HCEC 1CT (cell line): ENCODE data around the gene ICA1.
"Not testable (repeated sequence)": the region's sequence is repeated elsewhere in the genome, so short reads cannot be mapped to it uniquely, and the experiment has no call there.

Experiments used
- DNase-seq: peaks from one replicate; pipeline ENCODE4 v3.0.0-alpha.2; 2017

Gene ICA1

DNA sequence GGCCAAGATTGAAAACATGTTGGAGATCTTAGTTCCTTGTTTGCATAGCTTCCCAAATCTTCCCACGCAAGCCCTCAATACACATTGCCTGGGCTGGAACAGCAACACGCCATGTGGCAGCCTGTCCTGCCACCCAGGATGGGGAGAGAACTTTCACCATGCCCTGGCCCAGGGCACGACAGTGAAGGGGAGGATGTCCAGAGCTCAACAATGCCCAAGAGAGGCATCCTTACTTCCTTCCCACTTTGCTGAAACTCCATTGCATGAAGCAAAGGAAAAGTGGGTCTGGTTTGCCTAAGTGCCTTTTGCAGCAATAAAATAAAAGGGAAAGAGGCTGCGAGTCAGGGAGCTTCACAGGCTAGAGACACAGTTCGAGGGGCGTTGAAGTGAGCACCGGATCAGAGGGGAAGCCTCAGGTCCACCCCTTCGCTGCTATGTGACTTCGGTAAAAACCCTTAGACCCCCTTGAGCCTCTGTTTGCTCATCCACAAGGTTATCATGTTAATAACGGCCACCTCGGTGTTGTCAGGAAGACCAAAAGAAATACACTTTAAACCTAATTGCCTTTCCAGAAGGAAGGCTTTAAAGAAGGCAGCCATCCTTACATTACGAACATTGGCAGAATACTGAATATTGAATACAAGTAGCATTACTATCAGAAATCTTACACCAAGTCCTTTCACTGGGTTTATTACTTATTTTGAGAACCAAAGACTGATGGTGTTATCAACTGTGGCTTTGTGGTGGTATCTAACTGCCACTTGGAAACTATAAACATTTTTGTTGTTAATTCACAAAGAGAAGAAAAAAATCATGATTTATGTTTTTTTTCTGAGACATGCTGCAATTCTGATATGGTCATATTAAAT lies 133.3 kb downstream of the ICA1 start:
- DNase-seq, result no peak

GRCh38 chr7:8126601-8127167 lies 135.3 kb downstream of the ICA1 start:
- no peak for DNase-seq

GRCh38 chr7:8125680-8126444 lies 136.1 kb downstream of the ICA1 start:
- no peak for DNase-seq

DNA sequence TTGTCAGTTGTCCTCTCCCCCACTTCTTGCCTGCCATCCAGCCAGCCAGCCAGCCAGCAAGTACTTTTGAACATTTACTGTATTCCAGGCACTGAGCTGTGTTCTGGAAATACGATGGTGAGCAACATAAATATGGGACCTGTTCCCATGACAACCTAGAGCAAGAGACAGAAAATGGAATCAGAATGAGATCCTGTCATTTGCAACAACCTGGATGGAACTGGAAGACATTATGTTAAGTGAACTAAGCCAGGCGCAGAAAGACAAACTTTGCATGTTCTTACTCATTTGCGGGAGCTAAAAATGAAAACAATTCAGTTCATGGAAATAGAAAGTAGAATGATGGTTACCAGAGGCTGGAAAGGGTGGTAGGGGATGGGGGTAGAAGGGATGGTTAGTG lies 140.7 kb downstream of the ICA1 start:
- DNase-seq, result no peak

- no peak for DNase-seq
These were observed 141.4 kb downstream of the ICA1 start for GRCh38 chr7:8120390-8121058.

GRCh38 chr7:8119262-8119661 lies 142.7 kb downstream of the ICA1 start:
- DNase-seq, result no peak

GRCh38 chr7:8117195-8117594 lies 144.8 kb downstream of the ICA1 start:
- DNase-seq, result no peak

DNA sequence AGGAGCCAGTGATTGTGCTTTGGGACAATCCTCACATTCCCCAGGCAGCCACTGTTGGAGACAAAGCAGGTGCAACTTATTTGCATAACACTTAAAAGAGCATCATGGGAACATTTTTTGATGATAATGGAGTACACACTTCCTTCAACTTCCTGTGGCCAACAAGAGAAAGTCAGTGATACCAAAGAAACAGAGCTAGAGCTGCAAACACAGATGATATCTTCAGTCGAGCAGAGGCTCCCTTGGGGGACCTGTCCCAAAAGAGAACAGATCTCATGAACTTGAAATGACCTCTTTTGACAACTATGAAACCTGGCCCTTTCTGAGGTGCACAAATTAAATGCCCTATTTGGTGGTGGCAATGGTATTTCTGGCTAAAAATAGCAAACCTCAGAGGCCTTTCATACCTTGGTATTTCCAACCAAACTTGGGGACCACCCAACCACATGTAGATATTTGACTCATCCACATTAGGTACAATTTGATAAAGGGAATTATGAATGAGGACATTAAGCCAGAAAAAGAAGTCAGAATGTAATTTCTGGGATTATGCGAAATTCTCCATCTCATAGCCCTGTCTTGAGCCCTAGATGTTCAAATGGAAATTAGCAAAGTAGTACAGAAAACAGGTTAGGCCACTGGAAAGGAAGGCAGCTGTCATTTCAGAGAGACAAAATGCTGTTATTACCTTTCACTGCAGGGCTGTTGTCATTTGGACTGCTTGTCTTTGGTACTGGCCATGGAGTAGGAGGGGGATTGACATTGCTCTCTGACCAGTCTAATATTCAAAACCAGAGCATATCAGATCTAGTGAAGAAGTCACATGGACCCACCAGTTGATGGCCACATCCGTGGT lies 146.2 kb downstream of the ICA1 start:
- no peak for DNase-seq

DNA sequence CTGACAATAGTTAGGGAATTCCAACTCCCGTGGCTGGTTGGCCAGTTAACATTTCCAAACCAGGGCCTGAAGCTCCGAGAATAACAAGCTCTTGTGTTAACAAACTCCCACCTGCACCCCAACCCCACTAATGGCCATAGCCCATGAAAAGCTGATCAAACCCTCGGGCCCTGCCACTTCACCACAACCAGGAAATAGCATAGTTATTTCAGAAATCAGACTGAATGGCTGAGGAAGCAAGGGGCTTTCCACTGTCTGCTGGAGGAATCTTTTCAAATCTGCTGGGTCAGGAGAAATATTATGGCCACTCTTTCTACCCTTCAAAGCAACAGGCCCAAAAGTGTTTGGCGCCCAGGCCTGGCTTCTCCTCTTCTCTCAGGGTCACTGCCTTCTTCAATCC lies 147.8 kb downstream of the ICA1 start:
- no peak for DNase-seq

- no peak for DNase-seq
These were observed 148.8 kb downstream of the ICA1 start for GRCh38 chr7:8113184-8113583.

DNA sequence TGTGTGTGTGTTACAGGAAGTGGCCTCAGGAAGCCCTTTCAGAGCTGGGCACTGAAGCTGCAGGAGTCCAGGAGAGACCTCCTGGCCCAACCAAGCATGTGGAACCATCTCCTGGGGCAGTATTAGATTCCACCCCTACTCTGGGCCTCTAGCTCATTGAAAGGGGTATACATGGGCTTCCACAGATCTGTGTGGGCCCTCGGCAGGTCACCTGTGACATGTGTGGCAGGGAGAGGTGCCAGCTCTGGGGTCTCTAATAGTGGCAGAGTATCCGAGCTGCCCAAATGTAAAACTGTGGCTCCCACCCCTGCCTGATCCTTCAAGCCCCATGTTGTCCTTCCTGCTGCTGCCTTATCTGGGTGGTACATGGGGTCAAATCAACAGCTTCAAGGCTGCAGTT lies 149.3 kb downstream of the ICA1 start:
- DNase-seq, result no peak

GRCh38 chr7:8111282-8111960 lies 150.5 kb downstream of the ICA1 start:
- DNase-seq, result no peak

GRCh38 chr7:8109196-8110022 lies 152.6 kb downstream of the ICA1 start:
- peak; percentile 40 for DNase-seq

DNA sequence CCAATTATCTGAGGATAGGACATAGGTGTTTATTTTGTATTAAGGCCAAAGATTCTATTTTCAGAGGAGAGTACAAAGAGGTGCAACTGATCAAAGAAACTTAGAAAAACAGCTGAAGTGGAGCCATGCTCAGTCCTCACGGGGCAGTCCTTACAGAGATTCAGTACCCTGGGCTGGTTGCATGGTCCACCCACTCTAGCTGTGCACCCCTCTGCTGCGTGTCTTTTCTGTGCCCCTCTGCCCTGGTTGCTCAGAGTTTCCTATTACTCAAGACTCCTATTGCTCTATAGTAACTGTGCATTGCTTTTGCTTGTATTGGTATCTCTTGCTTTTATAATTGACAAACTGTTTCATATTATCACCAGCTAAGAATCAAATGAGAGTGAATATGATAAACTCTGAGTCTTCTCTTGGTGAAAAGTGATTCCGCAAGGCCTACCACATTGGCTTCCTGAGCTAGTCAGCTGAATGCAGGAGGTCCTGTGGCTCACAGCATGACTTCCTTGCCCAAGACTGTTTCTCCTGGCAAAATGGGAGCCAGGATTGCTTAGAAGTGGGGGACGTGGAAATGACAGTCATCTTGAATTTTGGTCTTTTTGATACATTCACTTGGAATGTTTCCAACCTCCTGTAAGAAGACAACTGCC lies 156.4 kb downstream of the ICA1 start:
- no peak for DNase-seq

GRCh38 chr7:8103282-8103681 lies 158.7 kb downstream of the ICA1 start:
- DNase-seq, result no peak

GRCh38 chr7:8101292-8101691 lies 160.7 kb downstream of the ICA1 start:
- not testable (repeated sequence) for DNase-seq

DNA sequence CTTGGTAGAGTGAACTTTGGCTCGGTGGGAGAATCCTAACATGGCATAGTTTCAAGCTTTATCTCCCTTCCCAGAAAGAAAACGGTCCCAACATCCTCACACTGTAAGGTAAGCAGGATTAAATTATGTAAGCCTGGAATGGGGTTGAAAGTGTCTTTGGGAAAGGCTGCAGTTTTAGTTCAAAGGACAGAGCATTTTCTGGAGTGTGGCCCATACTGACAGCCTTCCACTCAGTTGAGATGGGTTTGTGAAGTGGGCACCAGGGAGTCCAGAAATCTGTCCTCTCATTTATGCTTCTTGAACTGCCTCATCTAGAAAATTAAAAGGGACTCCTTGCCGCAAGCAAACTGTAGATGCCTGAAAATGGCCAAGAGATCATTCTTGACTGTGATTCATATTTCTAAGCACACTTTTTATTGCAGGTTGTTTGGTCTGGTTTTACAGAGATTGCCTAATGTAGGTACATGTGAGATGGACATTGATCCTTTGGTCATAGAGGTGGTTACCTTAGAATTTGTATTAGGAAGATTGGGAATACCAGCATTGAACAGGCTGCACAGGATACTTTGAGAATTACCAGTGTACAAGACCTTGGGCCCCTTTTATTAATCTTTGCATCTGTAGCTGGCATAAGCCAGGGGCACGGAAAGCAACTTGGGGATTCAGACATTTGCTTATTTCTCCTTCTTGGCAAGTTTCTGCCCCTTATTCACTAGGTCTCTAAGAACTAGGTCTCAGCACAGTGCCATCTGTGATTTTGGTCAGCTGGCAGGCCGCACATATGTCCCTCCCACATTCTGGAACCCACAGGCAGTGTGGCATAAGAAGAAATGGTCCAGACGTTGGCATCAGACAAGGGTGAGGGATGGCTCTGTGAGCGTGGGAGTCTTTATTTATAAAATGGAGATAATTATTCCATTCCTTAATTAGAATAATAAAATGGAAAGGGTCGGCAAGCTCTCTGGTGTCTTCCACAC lies 167.5 kb downstream of the ICA1 start:
- DNase-seq, result no peak

DNA sequence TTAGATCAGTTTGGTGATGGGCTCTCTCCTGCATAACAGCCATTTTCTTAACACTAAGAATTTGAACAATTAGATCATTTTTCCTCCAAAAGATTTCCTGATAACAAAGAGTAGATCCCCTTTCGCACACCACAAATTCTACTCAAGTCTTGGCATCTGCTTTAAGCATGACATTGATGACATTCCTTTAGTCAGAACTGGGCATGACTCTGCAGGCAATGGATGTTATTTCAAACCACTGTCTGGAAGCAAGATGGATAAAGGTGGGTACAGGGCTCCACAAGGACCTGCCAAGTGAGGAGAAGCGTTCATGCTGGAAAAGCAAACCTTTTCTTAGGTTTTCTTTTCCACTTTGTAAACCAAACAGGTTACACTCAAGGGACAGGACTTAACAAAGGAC lies 169.8 kb downstream of the ICA1 start:
- DNase-seq, result no peak
